GM10847 (cell line): ENCODE results near the gene MIA2.

ENCODE experiments used
- POLR2A ChIP-seq: IDR thresholded peaks from 2 replicates; pipeline ENCODE4 v1.6.1; 2011; ENCODE audit not compliant: insufficient read length; ENCODE audit errors: extremely low read depth

Gene MIA2, protein sequence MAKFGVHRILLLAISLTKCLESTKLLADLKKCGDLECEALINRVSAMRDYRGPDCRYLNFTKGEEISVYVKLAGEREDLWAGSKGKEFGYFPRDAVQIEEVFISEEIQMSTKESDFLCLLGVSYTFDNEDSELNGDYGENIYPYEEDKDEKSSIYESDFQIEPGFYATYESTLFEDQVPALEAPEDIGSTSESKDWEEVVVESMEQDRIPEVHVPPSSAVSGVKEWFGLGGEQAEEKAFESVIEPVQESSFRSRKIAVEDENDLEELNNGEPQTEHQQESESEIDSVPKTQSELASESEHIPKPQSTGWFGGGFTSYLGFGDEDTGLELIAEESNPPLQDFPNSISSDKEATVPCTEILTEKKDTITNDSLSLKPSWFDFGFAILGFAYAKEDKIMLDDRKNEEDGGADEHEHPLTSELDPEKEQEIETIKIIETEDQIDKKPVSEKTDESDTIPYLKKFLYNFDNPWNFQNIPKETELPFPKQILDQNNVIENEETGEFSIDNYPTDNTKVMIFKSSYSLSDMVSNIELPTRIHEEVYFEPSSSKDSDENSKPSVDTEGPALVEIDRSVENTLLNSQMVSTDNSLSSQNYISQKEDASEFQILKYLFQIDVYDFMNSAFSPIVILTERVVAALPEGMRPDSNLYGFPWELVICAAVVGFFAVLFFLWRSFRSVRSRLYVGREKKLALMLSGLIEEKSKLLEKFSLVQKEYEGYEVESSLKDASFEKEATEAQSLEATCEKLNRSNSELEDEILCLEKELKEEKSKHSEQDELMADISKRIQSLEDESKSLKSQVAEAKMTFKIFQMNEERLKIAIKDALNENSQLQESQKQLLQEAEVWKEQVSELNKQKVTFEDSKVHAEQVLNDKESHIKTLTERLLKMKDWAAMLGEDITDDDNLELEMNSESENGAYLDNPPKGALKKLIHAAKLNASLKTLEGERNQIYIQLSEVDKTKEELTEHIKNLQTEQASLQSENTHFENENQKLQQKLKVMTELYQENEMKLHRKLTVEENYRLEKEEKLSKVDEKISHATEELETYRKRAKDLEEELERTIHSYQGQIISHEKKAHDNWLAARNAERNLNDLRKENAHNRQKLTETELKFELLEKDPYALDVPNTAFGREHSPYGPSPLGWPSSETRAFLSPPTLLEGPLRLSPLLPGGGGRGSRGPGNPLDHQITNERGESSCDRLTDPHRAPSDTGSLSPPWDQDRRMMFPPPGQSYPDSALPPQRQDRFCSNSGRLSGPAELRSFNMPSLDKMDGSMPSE (N-terminal part only)

GRCh38 chr14:39233680-39234326 is at the start of gene MIA2:
TSS of gene MIA2 (plus strand) at chr14:39233915. CDS start at chr14:39234115, 200 bp downstream.
- TF ChIP-seq POLR2A: no peak

GRCh38 chr14:39184628-39185255 is 49.0 kb upstream of the MIA2 start:
- TF ChIP-seq POLR2A: no peak

DNA sequence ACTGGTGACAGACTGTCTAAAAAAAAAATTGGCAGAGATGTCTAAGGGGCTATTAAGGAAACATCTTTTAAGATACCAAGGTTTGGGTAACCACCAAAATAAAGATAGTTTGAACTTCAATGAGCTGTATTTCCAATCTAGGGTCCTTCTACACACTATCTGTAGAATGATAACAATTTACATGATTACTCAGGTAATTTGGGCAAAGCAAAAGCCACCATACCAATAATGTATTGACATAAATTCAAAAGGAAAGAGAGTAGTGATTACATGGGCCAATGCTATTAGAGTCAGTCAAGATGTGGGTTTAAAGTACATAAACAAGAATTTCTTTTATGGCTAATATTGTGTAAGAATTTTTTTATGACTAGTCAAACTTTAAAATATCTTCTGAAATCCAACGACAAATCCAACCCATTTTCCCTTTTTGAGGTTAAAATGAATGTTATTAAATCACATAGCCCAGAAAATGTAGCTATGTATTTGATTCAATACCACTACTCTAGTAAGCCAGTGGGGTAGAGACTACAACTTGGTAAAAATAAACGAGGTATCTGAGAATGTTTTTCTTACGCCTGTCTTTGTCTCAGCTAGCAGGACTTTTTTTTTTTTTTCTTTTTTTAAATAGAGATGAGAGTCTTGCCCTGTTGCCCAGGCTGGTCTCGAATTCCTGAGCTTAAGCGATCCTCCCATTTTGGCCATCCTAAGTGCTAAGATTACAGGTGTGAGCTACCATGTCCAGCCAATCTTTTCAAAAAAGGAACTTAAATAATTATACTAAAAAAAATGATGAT is 48.3 kb upstream of the MIA2 start:
- no peak for TF ChIP-seq POLR2A

- no peak for TF ChIP-seq POLR2A
Observed at GRCh38 chr14:39186941-39187525, 46.7 kb upstream of the MIA2 start.

DNA sequence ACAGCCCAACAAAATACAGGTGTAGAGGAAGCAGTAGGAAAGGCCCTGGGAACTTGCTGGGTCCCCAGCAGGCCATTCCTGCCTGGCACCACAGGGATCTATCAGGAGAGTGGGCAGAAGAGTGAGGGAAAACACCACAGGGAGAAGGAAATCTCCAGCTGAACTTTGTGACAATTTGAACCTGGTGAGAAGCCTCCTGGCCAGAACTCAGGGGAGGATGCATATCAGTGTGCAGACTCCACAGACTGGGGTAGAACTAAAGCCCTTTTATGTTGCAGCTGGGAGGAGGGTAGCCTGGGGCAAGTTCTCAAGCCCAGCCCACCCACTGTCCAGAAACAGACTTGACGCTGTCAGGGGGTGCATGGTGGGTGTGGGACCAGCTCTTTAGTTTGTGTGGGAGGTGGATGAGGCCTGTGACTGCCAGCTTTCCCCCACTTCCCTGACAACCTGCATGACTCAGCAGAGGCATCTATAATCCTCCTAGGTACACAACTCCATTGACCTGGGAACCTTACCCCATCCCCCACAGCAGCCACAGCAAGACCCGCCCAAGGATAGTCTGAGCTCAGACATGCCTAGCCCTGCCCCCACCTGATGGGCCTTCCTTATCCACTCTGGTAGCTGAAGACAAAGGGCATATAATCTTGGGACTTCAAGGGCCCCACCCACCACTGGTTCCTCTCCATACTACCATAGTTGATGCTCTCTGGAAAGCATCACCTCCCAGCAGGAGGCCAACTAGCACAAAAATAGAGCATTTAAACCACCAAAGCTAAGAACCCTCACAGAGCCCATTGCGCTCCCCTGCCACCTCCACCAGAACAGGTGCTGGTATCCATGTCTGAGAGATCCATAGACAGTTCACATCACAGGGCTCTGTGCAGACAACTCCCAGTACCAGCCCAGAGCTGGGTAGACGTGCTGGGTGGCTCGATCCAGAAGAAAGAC is 29.8 kb upstream of the MIA2 start:
- TF ChIP-seq POLR2A: no peak

- TF ChIP-seq POLR2A: no peak
Observed at GRCh38 chr14:39211109-39211741, 22.5 kb upstream of the MIA2 start.

DNA sequence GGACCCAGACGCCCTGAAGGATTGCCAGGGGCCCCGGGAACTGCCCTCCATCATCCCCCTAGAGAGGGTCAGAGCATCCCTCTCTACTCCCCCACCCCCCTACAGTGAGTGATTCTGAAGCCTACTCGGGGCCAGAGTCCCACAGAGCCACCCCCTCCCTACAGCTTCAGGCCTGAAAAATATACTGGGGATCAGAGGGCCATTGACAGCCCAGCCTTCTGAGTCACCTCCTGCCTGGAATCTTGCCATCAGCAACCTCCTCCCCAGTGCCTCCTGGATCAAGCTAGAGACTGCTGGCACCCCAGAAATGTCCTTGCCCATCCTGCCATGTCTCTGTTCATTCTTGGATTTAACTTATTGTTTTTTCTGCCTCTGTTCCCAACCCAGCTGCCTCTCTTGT is 21.7 kb upstream of the MIA2 start:
- TF ChIP-seq POLR2A: no peak

DNA sequence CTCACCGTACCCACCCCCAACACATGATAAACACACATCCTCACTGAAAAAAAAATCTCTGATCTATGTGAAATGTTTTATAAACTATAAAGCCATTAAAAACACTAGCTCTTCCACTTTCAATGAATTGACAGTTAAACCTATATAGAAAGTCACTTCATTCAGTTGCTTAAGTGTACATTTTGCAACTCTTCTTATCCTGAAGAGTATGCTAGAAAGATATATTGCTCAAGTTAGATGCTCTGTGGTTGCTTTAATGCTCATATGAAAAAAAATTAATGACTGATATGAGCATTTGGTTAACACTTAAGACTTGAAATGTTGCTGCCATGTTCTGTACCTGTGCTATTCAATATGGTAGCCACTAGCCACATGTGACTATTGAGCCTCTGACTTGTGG is 21.0 kb upstream of the MIA2 start:
- TF ChIP-seq POLR2A: no peak

GRCh38 chr14:39217214-39217879 is 16.4 kb upstream of the MIA2 start:
- no peak for TF ChIP-seq POLR2A

GRCh38 chr14:39218171-39218769 is 15.4 kb upstream of the MIA2 start:
- TF ChIP-seq POLR2A: no peak

- no peak for TF ChIP-seq POLR2A
Observed at GRCh38 chr14:39219075-39219499, 14.6 kb upstream of the MIA2 start.
